Erythroblast (primary cell): Measurements from ENCODE around the gene ARHGEF1.

ENCODE experiments used
- GATA1 ChIP-seq: IDR thresholded peaks from 2 replicates; pipeline ENCODE4 v1.6.1; 2011; ENCODE audit warnings: low read depth, mild to moderate bottlenecking, control low read depth, low read length, moderate library complexity
- POLR2A ChIP-seq: IDR thresholded peaks from 2 replicates; pipeline ENCODE4 v1.6.1; 2011; ENCODE audit warnings: mild to moderate bottlenecking, low read length

- TF ChIP-seq POLR2A (no peak), GATA1 (no peak)
Measured at GRCh38 chr19:41906271-41906670, 23.3 kb downstream of the ARHGEF1 start.
